Ishikawa (cell line): ENCODE results near the gene HAT1.

ENCODE experiments used
- EP300 ChIP-seq: IDR thresholded peaks from 2 replicates; pipeline ENCODE4 v1.6.1; 2012; ENCODE audit warnings: borderline replicate concordance
- MAX ChIP-seq: IDR thresholded peaks from 2 replicates; pipeline ENCODE4 v1.6.1; 2012
- TCF12 ChIP-seq: IDR thresholded peaks from 2 replicates; pipeline ENCODE4 v1.6.1; 2012; ENCODE audit warnings: low read depth

GRCh38 chr2:171908235-171908634 is 14.0 kb upstream of the HAT1 start:
- TF ChIP-seq MAX (no peak), TCF12 (no peak), EP300 (no peak)
